ENCODE measurements around the gene POLR3E.
"Not testable (repeated sequence)": the region's sequence is repeated elsewhere in the genome, so short reads cannot be mapped to it uniquely, and the experiment has no call there.

The POLR3E gene

GRCh38 chr16:22292320-22292719 lies 4.9 kb upstream of the POLR3E start:
- no peak for DNase-seq (ENCODE audit: low read depth)

- DNase-seq (ENCODE audit: low read depth) = no peak
Measured at GRCh38 chr16:22293137-22294106, 3.8 kb upstream of the POLR3E start.

- DNase-seq (ENCODE audit: low read depth) = no peak
Measured at GRCh38 chr16:22296225-22297113, 740 bp upstream of the POLR3E start.

GRCh38 chr16:22297871-22298733 lies 893 bp downstream of the POLR3E start:
- DNase-seq (ENCODE audit: low read depth) = peak; percentile 27

- no peak for DNase-seq (ENCODE audit: low read depth)
Measured at GRCh38 chr16:22299036-22299435, 1.8 kb downstream of the POLR3E start.

- DNase-seq (ENCODE audit: low read depth) = no peak
Measured at GRCh38 chr16:22300427-22301071, 3.3 kb downstream of the POLR3E start.

- DNase-seq (ENCODE audit: low read depth) = not testable (repeated sequence)
Measured at GRCh38 chr16:22301423-22301822, 4.2 kb downstream of the POLR3E start.

GRCh38 chr16:22302776-22303363 lies 5.7 kb downstream of the POLR3E start:
- no peak for DNase-seq (ENCODE audit: low read depth)

- DNase-seq (ENCODE audit: low read depth) = no peak
Measured at GRCh38 chr16:22304411-22304810, 7.2 kb downstream of the POLR3E start.

- no peak for DNase-seq (ENCODE audit: low read depth)
Measured at GRCh38 chr16:22306788-22307187, 9.6 kb downstream of the POLR3E start.

- DNase-seq (ENCODE audit: low read depth) = no peak
Measured at GRCh38 chr16:22307838-22308237, 10.6 kb downstream of the POLR3E start.

- no peak for DNase-seq (ENCODE audit: low read depth)
Measured at GRCh38 chr16:22308824-22309520, 11.8 kb downstream of the POLR3E start.

- DNase-seq (ENCODE audit: low read depth) = no peak
Measured at GRCh38 chr16:22311520-22311919, 14.3 kb downstream of the POLR3E start.

- DNase-seq (ENCODE audit: low read depth) = no peak
Measured at GRCh38 chr16:22312897-22313781, 15.9 kb downstream of the POLR3E start.

- DNase-seq (ENCODE audit: low read depth) = no peak
Measured at GRCh38 chr16:22313876-22314470, 16.8 kb downstream of the POLR3E start.

- DNase-seq (ENCODE audit: low read depth) = no peak
Measured at GRCh38 chr16:22314661-22315626, 17.7 kb downstream of the POLR3E start.

- no peak for DNase-seq (ENCODE audit: low read depth)
Measured at GRCh38 chr16:22315979-22316378, 18.8 kb downstream of the POLR3E start.

- DNase-seq (ENCODE audit: low read depth) = no peak
Measured at GRCh38 chr16:22316411-22316811, 19.2 kb downstream of the POLR3E start.

Measured in stimulated activated CD8-positive, alpha-beta memory T cell treated with anti-CD3 and anti-CD28 coated beads, Interleukin-15, amount 100 ng/mL, for 24 hours (primary cell).